Calu3 (cell line): ENCODE data around the gene PAOX. TPM values are rescaled to one million over a fixed set of nuclear protein-coding genes. Genes with fewer than 3 reads are reported as not detected.

Source experiments
- BruUV-seq: library from RNA; stranded (reverse); fragments of 400-500 nt; replicated peaks from 2 replicates; lab custom pipeline; 2021; lab: Mats Ljungman, UMichigan
- CTCF ChIA-PET: fragments of 300-600 bp; sonication (Branson Sonifier 250); formaldehyde crosslinking; loops from one replicate; lab custom pipeline; 2022; ENCODE audit warnings: antibody characterized with exemption; lab: Charles Lee
- DNase-seq: peaks from one replicate; pipeline ENCODE4 v3.0.0; 2022
- H3K27ac Mint-ChIP-seq: one replicate; pipeline ENCODE4 v1.8.0; 2022; ENCODE audit warnings: mixed read lengths; ENCODE audit not compliant: unreplicated experiment
- H3K27me3 Mint-ChIP-seq: one replicate; pipeline ENCODE4 v1.8.0; 2022; ENCODE audit warnings: mixed read lengths; ENCODE audit not compliant: unreplicated experiment
- H3K36me3 Mint-ChIP-seq: one replicate; pipeline ENCODE4 v1.8.0; 2022; ENCODE audit warnings: mild to moderate bottlenecking, moderate library complexity, mixed read lengths; ENCODE audit not compliant: insufficient read depth, unreplicated experiment
- H3K4me1 Mint-ChIP-seq: one replicate; pipeline ENCODE4 v1.8.0; 2022; ENCODE audit warnings: mild to moderate bottlenecking, low read depth, mixed read lengths; ENCODE audit not compliant: unreplicated experiment
- H3K4me3 Mint-ChIP-seq: one replicate; pipeline ENCODE4 v1.8.0; 2022; ENCODE audit warnings: mild to moderate bottlenecking, low read depth, moderate library complexity, mixed read lengths; ENCODE audit not compliant: unreplicated experiment
- H3K9me3 Mint-ChIP-seq: one replicate; pipeline ENCODE4 v1.8.0; 2022; ENCODE audit warnings: low read depth, mixed read lengths; ENCODE audit not compliant: unreplicated experiment
- intact Hi-C: fragments of 100-400 bp; cut with micrococcal nuclease; formaldehyde crosslinking; loops from one replicate; pipeline ENCODE4 v1.10.0; 2022; ENCODE audit not compliant: unreplicated experiment
- total RNA-seq: library from RNA; stranded (reverse); gene quantifications from 2 replicates; pipeline ENCODE4 v1.2.3, GENCODE V29; 2022
- TF ChIP-seq, protein P1 (sequence below): fragments of 200-600 bp; IDR thresholded peaks from one replicate; pipeline ENCODE4 v1.8.0; 2022; ENCODE audit warnings: antibody characterized with exemption; ENCODE audit not compliant: unreplicated experiment

PAOX gene
- total RNA-seq, 1 experiment from 2014 or later: 2.9 TPM

DNA sequence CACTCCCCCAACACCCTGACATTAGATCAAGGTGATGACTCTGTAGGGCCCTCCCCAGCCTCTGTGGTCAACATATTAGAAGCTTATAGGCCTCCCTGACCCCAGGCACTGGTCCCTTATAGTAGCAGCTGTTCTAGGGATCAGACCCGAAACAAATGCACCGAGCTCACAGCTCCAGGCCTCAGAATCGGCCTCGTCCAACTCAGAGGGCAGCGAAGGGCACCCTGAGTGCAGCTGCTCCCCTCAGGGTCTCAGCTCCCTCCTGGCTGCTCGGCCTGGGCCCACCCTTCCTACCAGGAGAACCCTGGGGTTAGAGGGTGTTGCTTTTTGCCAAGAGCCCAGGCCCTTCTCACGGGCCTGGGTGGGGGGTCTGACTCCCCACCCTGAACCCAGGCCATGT, 10.9 kb upstream of the PAOX start:
- no peaks in the 10 kb centered on the region for H3K27me3 Mint-ChIP-seq
- H3K27ac Mint-ChIP-seq: no peak overlapping the region
- DNase-seq: no peak
- TF ChIP-seq, protein P1, sequence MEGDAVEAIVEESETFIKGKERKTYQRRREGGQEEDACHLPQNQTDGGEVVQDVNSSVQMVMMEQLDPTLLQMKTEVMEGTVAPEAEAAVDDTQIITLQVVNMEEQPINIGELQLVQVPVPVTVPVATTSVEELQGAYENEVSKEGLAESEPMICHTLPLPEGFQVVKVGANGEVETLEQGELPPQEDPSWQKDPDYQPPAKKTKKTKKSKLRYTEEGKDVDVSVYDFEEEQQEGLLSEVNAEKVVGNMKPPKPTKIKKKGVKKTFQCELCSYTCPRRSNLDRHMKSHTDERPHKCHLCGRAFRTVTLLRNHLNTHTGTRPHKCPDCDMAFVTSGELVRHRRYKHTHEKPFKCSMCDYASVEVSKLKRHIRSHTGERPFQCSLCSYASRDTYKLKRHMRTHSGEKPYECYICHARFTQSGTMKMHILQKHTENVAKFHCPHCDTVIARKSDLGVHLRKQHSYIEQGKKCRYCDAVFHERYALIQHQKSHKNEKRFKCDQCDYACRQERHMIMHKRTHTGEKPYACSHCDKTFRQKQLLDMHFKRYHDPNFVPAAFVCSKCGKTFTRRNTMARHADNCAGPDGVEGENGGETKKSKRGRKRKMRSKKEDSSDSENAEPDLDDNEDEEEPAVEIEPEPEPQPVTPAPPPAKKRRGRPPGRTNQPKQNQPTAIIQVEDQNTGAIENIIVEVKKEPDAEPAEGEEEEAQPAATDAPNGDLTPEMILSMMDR: no peak
- BruUV-seq: no TSS peak
- H3K4me1 Mint-ChIP-seq: no peaks in the 10 kb centered on the region
- H3K36me3 Mint-ChIP-seq: peaks cover 16% of the 10 kb centered on the region
- CTCF ChIA-PET: no interaction called here
- no peak overlapping the region for H3K4me3 Mint-ChIP-seq
- intact Hi-C loops: no loop called here
- no peaks in the 10 kb centered on the region for H3K9me3 Mint-ChIP-seq

DNA sequence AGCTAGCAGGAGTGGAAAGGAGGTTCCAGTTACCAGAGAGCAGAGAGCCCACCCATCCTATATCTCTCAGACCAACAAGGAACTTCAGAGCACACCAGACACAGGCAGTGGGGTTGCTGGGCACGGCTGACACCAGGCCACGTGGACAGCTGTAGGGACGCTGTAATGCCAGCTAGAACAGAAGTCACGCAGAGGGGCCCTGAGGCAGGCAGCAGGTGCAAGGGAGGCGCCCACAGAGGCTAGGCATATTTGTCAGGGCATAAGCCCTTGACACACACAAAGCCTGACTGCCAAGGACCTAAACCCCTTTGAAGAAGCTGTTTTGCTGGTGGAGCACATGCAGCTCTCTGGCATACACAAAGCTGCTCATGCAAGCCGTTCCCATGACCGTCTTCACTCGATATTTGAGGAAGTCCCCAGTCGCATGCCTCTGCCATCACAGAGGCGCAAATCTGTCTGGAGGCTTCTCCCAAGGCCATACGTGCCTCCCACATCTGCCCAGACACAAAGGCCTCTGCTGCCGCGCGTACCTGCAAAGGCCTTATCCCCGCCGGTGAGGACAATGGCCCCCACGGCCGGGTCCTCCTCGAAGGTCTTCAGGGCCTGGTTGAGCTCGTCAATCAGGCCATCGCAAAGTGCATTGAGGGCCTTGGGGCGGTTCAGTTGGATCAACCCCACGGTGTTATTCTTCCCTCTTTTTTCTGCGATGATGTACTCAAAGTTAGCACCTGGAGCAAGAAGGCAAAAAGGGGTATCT, 8.9 kb upstream of the PAOX start:
- BruUV-seq: TSS peak; percentile 23
- Mint-ChIP-seq H3K4me3 (no peak overlapping the region), H3K27ac (no peak overlapping the region), H3K36me3 (peaks cover 12% of the 10 kb centered on the region), H3K4me1 (peaks cover 9% of the 10 kb centered on the region), H3K9me3 (no peaks in the 10 kb centered on the region), H3K27me3 (no peaks in the 10 kb centered on the region)
- CTCF ChIA-PET: no interaction called here
- intact Hi-C loops: no loop called here
- no peak for DNase-seq
- TF ChIP-seq, protein P1: no peak

DNA sequence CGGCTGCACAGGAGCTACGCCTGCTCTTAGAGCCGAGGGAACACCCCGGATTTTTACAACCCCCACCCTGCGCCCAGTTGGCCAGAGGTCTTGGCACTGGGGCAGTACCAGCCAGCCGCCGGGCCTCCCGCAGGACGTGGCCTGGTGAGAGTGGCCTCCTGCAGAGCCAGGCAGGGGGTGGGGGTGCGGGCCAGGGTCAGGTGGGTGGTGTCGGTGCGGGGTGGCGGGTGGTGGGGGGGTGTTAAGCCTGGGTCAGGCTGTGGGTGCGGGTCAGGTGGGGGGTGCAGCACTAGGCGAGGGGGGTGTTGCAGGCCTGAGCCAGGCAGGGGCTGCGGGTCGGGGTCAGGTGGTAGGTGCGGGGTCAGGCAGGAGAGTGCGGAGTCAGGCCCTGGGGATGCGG, 6.6 kb upstream of the PAOX start:
- DNase-seq: no peak
- no peaks in the 10 kb centered on the region for H3K27me3 Mint-ChIP-seq
- H3K36me3 Mint-ChIP-seq: peaks cover 12% of the 10 kb centered on the region
- no peaks in the 10 kb centered on the region for H3K9me3 Mint-ChIP-seq
- intact Hi-C loops: no loop called here
- CTCF ChIA-PET: no interaction called here
- peaks cover 9% of the 10 kb centered on the region for H3K4me1 Mint-ChIP-seq
- no TSS peak for BruUV-seq
- TF ChIP-seq, protein P1: no peak
- peak overlapping the region; percentile 92 for H3K4me3 Mint-ChIP-seq
- no peak overlapping the region for H3K27ac Mint-ChIP-seq

DNA sequence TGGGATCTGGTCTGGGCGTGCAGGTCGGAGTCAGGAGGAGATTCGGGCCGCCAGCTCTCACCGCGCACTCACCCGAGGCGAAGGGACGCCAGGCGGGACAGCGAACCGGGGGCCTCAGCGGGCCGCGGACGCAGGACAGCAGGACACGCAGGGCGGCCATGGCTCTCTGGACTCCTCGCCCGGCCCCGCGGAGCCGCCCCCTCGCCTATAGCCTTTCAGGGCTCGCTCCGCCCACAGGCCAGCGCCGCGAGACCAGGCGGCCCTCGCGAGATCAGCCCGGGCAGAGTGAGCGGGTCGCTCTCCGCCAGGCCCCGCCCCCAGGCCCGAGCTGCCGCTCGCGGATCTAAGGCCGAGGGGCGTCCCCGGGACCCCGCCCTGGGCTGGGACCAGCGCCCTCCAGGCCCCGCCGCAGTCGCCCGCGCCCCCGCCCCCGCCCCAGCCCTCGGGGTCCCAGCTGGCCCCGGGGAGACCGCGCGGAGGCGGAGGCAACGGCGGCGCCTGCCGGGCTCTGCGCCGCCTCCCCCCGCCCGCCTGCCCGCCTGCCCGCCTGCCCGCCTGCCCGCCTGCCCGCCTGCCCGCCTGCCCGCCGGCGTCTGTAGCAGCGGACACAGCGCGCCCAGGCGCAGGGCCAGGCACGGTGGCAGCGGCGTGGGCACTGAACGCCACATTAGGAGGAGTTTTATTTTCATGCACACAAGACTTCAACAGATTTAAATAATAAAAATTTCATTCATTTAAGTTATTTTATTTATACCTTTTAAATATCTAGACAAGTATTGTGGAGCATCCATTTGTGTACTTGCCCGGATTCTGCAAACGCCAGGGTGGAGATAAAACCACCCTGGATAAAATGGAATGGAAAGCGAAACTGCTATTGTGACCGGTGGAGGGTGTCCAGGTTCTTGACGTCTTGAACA, 5.6 kb upstream of the PAOX start, which contains the start of gene ECHS1:
Gene ECHS1 (minus strand): TSS at position 181 of the 917 bp plus-strand sequence. CDS start 21 bp downstream, at position 160.
- no TSS peak for BruUV-seq
- Mint-ChIP-seq H3K27me3 (no peaks in the 10 kb centered on the region), H3K4me1 (peaks cover 9% of the 10 kb centered on the region), H3K9me3 (no peaks in the 10 kb centered on the region), H3K4me3 (peak within 1 kb of the TSS; percentile 92), H3K27ac (peak within 1 kb of the TSS; percentile 69), H3K36me3 (peaks cover 11% of the 10 kb centered on the region)
- intact Hi-C loops: no loop called here
- DNase-seq: peak; percentile 94
- TF ChIP-seq, protein P1: no peak
- CTCF ChIA-PET: no interaction called here
